Panc1 (cell line): ENCODE results near the gene MEGF11. TPM values are rescaled to one million over a fixed set of nuclear protein-coding genes. Genes with fewer than 3 reads are reported as not detected.

ENCODE experiments used
- ATAC-seq: fragments of 200-7000 bp; cut with Tn5 transposase; 2 replicates; pipeline ENCODE4 v1.9.1; 2020; ENCODE audit warnings: mild to moderate bottlenecking, moderate library complexity
- BruUV-seq: library from RNA; stranded (reverse); fragments of 400-500 nt; replicated peaks from 2 replicates; lab custom pipeline; 2021; lab: Mats Ljungman, UMichigan
- CTCF ChIA-PET: fragments of 300-600 bp; sonication (Branson Sonifier 250); formaldehyde crosslinking; loops from one replicate; lab custom pipeline; 2022; ENCODE audit warnings: antibody characterized with exemption; lab: Charles Lee
- POLR2A ChIA-PET: fragments of 300-600 bp; sonication (Branson Sonifier 250); formaldehyde crosslinking; loops from one replicate; lab custom pipeline; 2022; ENCODE audit warnings: antibody characterized with exemption; lab: Charles Lee
- DNase-seq: peaks from one replicate; pipeline ENCODE4 v3.0.0-alpha.2; 2010; ENCODE audit warnings: low read depth, low spot score
- H3K27ac ChIP-seq: 2 replicates; pipeline ENCODE4 v1.5.1; 2011; ENCODE audit warnings: mild to moderate bottlenecking, low read length, inconsistent platforms
- H3K27me3 ChIP-seq: fragments of 200-500 bp; sonication (Bioruptor generic); 2 replicates; pipeline ENCODE4 v1.6.0; 2014; ENCODE audit warnings: low read length, inconsistent platforms; ENCODE audit not compliant: control insufficient read depth, insufficient read depth
- H3K36me3 ChIP-seq: fragments of 200-500 bp; sonication (Bioruptor generic); 2 replicates; pipeline ENCODE4 v1.5.1; 2014; ENCODE audit warnings: inconsistent platforms, mild to moderate bottlenecking, low read length, moderate library complexity; ENCODE audit not compliant: control insufficient read depth, insufficient read depth
- H3K4me1 ChIP-seq: 2 replicates; pipeline ENCODE4 v1.5.1; 2011; ENCODE audit warnings: inconsistent platforms, mild to moderate bottlenecking, low read length, moderate library complexity; ENCODE audit not compliant: control insufficient read depth, insufficient read depth
- H3K4me3 ChIP-seq, 2 experiments: 2 replicates each; pipeline ENCODE4 v1.5.1; 2011 to 2012; ENCODE audit warnings: low read depth in 2 of 2, low read length in 2 of 2, mild to moderate bottlenecking in 2 of 2, inconsistent platforms in 1 of 2, moderate library complexity in 1 of 2
- H3K9me3 ChIP-seq: fragments of 200-500 bp; sonication (Bioruptor generic); 2 replicates; pipeline ENCODE4 v1.5.1; 2014; ENCODE audit warnings: low read depth, mild to moderate bottlenecking, inconsistent platforms, low read length, moderate library complexity; ENCODE audit not compliant: control insufficient read depth, insufficient read depth
- CTCF ChIP-seq: fragments of 450-650 bp; IDR thresholded peaks from 2 replicates; pipeline ENCODE4 v1.5.1; 2017; ENCODE audit warnings: mild to moderate bottlenecking
- POLR2AphosphoS5 ChIP-seq: IDR thresholded peaks from 2 replicates; pipeline ENCODE4 v1.6.1; 2012; ENCODE audit warnings: mild to moderate bottlenecking, low read depth, low read length, moderate library complexity
- REST ChIP-seq, 2 experiments: IDR thresholded peaks; 2 replicates each; pipeline ENCODE4 v1.6.1; 2011 to 2012; ENCODE audit warnings: low read depth in 2 of 2, control low read depth in 1 of 2, low read length in 1 of 2, mild to moderate bottlenecking in 1 of 2, moderate library complexity in 1 of 2; ENCODE audit not compliant: insufficient read depth in 1 of 2
- SIN3A ChIP-seq: IDR thresholded peaks from 2 replicates; pipeline ENCODE4 v1.6.1; 2012; ENCODE audit warnings: low read depth, mild to moderate bottlenecking, low read length, moderate library complexity, borderline replicate concordance; ENCODE audit not compliant: insufficient read depth
- TCF7L2 ChIP-seq: IDR thresholded peaks from 2 replicates; pipeline ENCODE4 v1.6.1; 2011; ENCODE audit warnings: mild to moderate bottlenecking, low read depth, low read length, inconsistent platforms
- in situ Hi-C: cut with HindIII; loops from 2 replicates; pipeline ENCODE4 v1.10.0; 2016; ENCODE audit warnings: low sequenced_read_pairs, low pct_unique_long_range_greater_than_20kb
- intact Hi-C: fragments of 100-400 bp; cut with micrococcal nuclease; formaldehyde crosslinking; loops from one replicate; pipeline ENCODE4 v1.10.0; 2022; ENCODE audit not compliant: unreplicated experiment
- total RNA-seq: library from RNA; stranded (reverse); gene quantifications from one replicate; pipeline ENCODE4 v1.2.1, GENCODE V29; 2021; ENCODE audit not compliant: unreplicated experiment

Gene MEGF11
- total RNA-seq, 1 experiment from 2014 or later: 0.95 TPM

GRCh38 chr15:65994832-65995231 is 258.7 kb downstream of the MEGF11 start:
- ChIA-PET POLR2A (no interaction called here), CTCF (no interaction called here)
- Histone ChIP-seq H3K27me3 (peaks cover 10% of the 10 kb centered on the region), H3K4me1 (no peaks in the 10 kb centered on the region), H3K9me3 (no peaks in the 10 kb centered on the region), H3K36me3 (no peaks in the 10 kb centered on the region), H3K27ac (no peak overlapping the region), H3K4me3 (no peak overlapping the region)
- BruUV-seq: no TSS peak
- DNase-seq (no peak), ATAC-seq (no peak)
- intact Hi-C loops (loop anchor here (10.0 kb wide), 1 partner anchor 290 kb away; no protein-coding TSS in a partner anchor), in situ Hi-C loops (no loop called here)
- TF ChIP-seq TCF7L2 (no peak), REST (IDR thresholded peaks at IDR 0.05; ENCODE audit: insufficient read depth in 1 of 2, low read depth in 2 of 2, low read length in 1 of 2) (no peak), CTCF (no peak), POLR2AphosphoS5 (no peak), SIN3A (no peak)

- Histone ChIP-seq H3K27ac (no peak overlapping the region), H3K4me1 (no peaks in the 10 kb centered on the region), H3K27me3 (peaks cover 10% of the 10 kb centered on the region), H3K9me3 (no peaks in the 10 kb centered on the region), H3K4me3 (no peak overlapping the region), H3K36me3 (no peaks in the 10 kb centered on the region)
- intact Hi-C loops (loop anchor here (10.0 kb wide), 1 partner anchor 291 kb away; no protein-coding TSS in a partner anchor), in situ Hi-C loops (no loop called here)
- no peak for TF ChIP-seq POLR2AphosphoS5
- no peak for TF ChIP-seq CTCF
- POLR2A ChIA-PET: no interaction called here
- no TSS peak for BruUV-seq
- CTCF ChIA-PET: no interaction called here
- DNase-seq (no peak), ATAC-seq (no peak)
Observed at GRCh38 chr15:65993762-65994161, 259.8 kb downstream of the MEGF11 start.
